ENCODE results near the gene CARD19.
"Not testable (repeated sequence)": the region's sequence is repeated elsewhere in the genome, so short reads cannot be mapped to it uniquely, and the experiment has no call there.

Gene CARD19

GRCh38 chr9:93136011-93136440, 40.0 kb downstream of the CARD19 start:
- DNase-seq: no peak

DNA sequence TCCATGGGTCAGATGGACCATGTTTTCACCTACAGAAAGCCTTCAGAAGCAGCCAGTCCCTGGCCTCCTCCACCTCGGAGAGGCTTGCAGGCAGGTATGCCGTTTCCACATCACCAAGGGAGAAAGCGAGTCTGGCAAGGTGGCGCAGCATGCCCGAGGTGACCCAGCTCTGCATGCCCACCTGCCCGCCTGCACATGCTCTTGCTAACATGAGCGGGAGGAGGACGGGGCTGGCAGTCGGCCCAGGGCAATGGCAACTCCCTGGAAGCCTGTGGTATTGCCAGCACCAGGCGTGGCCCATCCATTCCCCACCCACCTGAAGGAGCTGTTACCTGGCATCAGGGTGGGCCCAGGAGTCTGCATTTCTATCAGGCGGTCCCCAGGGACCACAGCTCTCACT, 41.3 kb downstream of the CARD19 start:
- no peak for DNase-seq

DNA sequence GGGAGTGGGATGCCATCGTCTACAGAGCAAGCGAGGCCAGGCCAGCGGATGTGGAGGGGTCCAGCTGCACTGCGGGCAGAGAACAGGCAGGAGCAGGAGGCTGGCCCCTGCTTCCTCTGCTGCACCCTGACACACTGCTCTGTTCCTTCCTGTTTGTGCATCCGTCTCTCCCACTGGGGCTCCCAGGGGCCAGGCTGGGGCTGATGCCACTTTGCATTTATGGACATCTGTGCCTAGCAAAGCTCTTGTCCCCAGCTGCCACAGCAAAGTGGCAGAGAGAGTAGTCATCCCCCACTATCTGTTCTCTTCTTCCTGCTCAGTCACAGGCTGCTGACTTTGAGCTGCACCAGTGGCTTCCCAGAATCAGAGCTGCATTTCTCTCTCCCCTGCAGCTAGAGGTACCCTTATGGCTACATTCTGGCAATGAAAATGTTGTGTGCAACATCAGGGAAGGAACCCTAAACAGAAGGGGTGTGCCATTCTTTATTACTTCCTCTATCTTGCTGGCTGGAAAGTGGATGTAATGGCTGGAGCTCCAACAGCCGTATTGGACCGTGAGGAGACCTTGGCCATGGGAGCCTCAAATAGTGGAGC, 42.3 kb downstream of the CARD19 start:
- no peak for DNase-seq

DNA sequence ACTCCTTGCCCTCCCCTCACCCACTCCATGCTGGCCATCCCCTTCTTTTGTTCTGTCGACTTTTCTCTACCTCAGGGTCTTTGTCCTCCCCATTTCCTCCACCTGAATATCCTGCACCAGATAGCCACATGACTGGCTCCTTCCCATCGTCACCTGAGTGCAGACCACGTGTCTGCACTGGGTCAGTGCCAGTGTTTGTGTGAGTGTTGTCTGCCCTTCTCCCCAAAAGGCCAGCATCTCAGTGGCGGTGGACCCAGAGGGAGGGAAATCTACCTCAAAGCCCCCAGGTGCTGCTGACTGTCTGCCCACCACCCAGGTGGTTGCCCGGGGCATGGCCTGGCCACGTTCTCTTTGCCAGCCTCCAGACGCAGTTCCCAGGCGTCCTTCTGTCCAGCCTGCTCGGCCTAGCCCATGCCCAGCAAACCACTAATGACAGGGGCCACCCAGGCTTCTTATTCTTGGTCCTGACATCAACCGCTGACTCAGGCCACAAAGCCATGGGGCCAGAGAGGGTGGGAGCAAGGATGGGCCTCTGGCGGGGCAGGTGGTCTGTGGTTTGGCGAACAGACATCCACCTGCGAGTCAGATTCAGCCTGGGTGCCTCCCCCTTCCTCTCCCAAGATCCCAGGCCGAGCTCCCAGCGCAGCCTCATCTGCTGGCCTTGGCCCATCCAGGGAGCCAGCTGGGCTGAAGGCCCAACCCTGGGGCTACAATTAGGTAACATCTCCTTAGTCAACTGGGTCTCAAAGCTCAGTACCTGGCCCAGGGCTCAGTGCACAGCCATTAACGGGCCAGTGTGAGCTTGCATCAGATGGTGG, 43.6 kb downstream of the CARD19 start:
- no peak for DNase-seq

DNA sequence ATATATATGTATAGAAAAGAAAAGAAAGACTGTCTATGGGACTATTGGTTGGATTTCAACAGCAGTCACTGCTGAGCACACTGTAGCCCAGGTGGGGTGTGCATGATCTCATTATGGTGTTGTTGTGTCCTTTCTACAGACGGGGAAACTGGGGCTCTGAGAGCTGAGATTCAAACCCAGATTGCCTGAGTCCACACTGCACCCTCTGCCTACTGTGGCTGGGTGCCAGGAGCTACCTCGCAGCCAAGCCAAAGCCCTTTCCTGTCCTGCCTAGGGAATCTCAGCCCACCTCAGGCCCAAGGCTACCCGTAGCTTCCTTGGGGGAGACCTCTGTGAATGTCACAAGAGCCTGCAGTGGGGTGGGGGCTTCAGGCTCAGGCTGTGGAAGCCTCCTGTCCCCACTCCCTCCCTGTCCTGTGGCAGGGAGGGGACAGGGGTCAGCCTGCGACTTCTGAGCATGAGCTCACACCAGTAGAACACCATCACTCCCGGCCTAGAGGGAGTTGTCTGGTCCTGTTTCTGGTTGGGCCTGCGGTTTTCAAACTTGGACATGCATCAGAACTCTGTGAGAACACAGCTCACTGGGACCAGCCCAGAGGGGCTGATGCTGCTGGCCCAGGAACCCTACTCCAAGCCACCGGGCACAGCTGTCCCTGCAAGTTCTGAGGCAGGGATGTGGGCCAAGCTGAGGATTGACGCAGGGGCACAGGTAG, 45.9 kb downstream of the CARD19 start:
- no peak for DNase-seq

- no peak for DNase-seq
Measured at GRCh38 chr9:93143830-93144530, 48.0 kb downstream of the CARD19 start.

GRCh38 chr9:93146696-93147095, 50.7 kb downstream of the CARD19 start:
- not testable (repeated sequence) for DNase-seq

DNA sequence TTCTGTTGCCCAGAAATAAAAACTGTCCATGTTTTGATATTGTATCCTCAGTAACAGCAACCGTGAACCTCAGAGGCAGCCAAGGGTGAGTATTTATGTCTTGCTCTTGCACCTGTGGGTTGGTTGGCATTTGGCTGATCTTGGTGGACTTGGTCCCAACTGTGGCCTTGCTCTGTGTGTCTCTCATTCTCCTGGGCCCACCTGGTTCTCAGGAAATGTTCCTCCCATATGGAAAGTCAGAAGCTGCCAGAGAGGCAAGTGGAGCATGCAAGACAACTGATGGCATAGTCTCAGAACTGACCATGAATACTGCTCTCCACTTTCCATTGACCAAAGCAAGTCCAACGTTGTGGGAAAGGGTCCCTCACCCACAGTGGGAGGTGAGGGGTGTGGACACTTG, 51.6 kb downstream of the CARD19 start:
- DNase-seq: no peak

DNA sequence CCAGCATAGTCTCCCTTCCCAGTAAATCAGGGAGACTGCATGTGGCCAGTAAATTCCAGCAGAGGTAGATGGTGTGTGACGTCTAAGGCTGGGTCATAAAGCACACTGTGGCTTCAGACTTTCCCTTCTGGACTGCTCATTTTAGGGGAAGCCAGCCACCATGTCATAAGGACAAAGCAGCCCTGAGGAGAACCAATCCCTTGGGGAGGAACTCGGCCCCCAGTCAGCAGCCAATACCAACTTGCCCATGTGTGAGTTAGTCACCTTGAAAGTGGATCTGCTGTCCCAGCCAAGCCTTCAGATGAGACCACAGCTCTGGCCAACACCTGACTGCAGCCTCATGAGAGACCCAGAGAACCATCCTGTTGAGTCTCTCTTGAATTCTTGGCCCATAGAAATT, 52.7 kb downstream of the CARD19 start:
- no peak for DNase-seq

- DNase-seq: no peak
Measured at GRCh38 chr9:93149361-93149760, 53.3 kb downstream of the CARD19 start.

- no peak for DNase-seq
Measured at GRCh38 chr9:93151097-93151784, 55.2 kb downstream of the CARD19 start.

DNA sequence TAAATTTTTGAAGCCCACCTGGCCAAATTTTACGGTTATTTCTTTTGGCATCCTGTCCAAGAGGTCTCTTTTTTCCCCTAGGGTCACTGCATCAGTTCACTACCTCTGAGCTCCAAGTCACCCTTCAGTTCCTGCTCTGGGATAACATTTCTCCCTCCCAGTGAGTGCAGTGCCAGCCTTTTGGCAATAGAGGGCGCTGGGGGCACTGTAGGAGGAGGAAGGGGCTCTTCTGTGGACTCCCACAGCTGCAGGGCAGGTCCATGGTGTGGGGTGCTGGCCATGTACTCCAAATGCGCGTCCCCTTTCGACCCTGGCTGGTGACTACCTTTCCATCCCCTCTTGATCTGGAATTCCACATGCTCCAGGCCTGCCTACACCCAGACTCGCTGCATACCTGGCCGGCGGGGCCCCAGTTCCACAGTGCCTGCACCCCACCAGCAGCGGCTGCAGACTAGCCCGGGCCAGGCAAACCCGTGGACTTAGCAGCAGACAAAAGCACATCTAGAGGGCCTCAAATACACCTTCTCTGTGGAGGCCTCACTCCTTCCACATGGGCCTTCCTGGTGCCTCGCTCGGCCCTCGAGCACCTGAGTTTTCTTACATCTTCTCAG, 58.4 kb downstream of the CARD19 start:
- no peak for DNase-seq

DNA sequence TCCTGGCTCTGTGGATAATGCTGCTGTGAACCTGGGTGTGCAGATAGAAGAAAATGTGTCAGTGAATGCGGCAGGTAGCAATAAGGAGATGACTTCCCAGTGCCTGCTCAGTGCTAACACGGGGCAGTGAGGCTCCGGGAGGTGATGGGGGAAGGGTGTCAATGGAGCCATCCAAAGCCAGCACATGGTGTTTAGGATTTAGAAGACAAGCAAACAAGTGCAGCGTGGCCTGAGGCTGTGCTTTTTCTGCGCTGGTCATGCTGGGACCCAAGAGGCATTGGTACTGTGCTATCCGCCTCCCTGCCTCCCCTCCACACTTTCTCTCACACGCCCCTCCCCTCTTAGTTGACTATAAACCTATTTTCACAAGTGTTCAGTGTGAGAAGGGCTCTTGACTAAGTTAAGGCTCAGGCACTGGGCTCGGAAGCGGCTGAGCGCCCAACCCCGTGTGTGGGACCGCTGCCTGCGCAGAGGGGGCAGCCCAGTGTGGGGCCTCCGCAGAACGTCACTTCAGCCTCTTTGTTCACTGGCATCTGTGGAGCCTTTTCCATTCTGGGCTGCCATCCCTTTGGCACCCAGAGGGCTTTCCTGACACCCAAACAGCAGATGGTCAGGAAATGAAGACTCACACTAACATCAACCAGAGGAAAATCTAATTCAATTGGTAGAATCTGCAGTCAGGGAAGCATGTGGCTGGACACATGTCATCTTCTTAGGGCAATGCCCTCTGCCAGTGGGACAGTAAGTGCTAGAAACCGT, 59.9 kb downstream of the CARD19 start:
- DNase-seq: no peak

DNA sequence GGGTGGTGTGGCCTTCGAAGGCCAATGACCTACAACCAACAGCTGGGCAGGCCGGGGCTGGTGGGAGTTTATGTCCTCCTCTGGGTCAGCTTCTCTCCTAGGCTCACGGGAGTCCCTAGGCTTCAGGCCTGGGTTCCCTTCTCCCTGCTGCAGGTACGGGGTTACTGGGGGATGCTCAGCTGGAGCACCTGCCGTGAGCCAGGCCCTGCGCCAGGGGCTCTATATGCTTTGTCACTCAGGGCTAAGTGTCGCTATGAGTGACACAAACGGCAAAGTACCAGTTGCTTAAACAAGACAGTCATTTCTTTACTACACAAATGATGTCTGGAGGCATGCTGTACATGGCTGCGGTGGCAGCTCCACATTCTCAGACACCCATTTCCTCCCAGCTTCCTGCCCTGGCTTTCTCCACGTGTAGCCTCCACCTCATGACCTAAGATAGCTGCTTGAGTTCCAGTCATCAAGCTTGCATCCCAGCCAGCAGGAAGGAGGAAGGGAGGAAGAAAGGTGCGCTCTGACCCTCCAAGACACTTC, 60.5 kb downstream of the CARD19 start:
- DNase-seq: no peak

- no peak for DNase-seq
Measured at GRCh38 chr9:93159601-93160471, 63.8 kb downstream of the CARD19 start.

- DNase-seq: no peak
Measured at GRCh38 chr9:93161786-93162562, 66.0 kb downstream of the CARD19 start.

Measured in SIG-M5 (cell line).